NCI-H1436 (cell line): ENCODE results near the gene IQCN.

Source experiments
- DNase-seq: peaks from one replicate; lab custom pipeline; 2025; lab: John Stamatoyannopoulos, UW

Gene IQCN

DNA sequence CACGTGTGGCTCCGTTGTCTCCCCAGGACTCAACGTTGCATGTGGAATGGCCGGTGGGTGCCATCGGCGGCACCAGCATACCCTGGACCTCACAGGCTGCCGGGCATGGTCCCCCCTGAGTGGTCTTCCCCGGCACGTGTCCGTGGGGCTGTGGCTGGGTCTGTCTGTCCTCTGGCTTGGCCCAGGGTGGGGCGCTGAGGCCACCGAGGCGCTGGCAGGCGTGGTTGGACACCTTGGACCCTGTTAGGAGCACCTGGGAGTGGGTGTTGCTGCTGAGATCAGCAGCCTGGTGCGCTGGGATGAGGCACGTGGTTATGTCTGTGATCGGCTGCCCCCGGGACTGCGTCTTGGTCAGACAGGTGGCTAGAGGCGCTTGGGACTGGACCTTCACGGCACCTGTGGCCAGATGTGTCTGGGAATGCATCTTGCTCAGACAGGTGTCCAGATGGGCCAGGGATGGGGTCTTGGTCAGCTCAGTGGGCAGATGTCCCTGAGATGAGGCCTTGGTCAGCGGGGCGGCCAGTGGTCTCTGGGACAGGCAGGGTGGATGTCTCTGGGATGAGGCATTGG, 9.2 kb downstream of the IQCN start:
- no peak for DNase-seq

DNA sequence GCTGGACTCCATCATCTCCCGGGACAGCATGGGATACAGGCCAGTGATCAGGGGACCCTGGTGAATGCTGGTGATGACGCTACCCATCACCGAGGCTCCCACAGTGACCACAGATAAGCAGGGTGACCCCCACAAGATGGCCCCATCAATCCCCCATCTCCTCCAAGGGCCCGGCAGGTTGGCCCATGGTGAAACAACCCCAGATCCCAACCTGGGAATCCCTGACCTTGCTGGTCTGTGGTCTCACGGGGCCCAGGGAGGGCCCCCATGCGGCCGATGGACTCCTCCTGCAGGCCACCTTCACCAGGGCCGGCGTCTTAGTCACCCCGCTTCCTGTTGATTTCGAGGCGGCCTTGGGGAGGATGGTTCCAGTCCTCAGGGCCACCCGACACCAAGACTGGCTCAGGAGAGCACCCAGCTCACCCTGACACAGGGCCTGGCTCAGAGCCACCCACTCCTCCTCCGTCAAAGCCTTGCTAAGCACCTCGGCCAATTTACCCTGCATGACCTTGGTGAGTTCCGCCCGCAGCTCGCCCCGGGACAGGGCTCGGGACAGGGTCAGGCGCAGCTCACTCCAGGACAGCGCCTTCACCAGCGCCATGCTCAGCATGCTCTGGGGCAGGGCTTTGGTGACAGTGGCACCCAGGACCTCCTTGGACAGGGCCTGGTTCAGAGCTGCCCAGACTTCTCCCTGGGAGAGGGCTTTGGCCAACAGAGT, 10.0 kb downstream of the IQCN start:
- DNase-seq = no peak

DNA sequence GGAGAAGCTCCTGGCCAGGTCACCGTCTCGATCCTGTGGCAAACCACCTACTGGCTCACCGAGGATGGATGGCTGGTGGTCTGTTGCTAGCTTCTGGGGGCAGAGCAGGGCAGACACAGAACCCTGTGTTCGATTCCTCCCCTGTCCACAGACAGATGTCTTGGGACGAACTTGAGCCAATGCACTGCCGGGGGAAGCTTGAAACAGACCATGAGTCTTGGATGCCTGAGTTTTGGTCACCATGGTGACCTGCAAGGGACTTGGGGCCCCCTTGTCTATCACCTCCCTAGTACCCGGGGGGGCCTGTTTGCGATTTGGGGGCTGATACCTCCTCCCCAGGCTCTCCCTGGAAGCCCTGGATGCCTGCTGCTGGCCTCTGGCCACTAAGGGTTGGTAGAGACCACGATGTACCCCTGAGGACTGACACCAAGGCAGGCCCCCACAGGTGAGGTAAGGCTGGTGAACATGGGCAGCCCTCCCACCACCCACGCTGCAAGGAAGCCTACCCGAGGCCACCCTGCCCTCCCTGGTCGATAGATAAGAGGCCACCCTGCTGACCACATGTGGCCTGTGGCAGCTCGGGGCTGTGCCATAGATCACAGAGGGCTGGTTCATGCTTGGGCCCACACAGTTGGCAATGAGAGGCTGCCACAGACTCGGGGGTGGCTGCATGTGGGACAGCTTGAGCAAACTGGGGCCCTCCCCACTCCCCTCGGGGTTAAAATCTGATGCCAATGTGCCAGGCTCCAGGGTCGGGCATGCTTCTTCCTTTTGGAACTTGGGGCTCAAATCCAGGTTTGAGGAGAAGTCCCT, 10.7 kb downstream of the IQCN start:
- DNase-seq = no peak

DNA sequence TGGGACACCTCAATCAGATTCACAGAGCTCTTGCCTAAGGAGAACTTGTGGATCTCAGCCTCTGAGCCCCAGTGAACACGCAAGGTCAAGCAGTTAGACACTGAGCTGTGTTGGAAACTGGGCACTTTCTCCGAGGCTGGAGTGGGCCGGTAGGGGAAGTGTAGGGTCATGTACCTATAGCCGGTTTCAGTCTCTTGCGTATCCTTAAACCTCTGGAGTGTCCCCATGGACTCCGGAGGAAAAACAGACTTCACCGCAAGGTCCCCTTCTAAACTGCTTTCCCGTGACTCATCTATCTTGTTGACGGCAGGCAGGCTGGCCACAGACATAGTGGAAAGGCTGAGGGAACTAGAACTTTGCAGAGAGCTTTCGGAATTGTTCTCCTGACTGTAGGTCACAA, 11.3 kb downstream of the IQCN start:
- DNase-seq = no peak

DNA sequence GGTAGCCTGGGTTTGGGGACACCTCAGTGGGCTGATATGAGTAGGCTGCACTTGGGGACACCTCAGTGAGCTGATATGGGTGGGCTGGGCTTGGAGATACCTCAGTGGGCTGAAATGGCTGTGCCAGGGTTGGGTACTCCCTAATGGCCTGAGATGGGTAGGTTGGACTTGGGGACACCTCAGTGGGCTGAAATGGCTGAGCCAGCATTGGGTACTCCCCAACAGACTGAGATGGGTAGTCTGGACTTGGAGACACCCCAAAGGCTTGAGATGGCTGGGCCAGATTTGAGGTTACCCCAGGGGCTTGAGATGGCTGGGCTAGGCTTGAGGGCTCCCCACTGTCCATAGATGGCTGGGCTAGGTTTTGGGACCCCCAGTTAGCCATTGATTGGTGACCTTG, 12.1 kb downstream of the IQCN start:
- DNase-seq = no peak

DNA sequence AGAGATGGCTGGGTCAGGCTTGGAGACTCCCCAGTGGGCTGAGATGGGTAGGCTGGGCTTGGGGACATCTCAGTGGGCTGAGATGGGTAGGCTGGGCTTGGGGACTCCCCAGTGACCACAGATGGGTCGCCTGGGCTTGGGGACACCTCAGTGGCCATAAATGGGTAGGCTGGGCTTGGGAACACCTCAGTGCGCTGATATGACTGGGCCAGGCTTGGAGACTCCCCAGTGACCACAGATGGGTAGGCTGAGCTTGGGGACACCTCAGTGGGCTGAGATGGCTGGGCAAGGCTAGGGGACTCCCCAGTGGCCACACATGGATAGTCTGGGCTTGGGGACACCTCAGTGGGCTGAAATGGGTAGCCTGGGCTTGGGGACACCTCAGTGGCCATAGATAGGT, 12.8 kb downstream of the IQCN start:
- no peak for DNase-seq

DNA sequence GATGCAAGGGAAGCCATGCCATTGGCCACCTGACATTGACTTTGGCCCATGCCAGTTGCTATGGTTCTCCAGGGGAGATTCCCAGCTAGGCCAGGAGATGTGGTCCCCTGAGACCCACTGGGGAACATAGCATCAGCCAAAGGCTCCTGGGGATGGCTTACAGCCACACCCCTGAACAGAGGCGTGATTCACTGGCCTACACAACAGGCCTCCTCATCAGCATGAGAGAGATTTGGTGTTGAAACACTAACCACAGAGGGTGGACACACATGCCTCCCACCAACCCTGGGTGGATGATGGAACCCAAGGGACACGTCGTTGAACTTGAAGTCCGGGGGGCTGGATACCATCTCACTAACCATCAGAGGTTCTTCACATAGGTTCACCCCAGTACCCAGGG, 14.4 kb downstream of the IQCN start:
- no peak for DNase-seq

DNA sequence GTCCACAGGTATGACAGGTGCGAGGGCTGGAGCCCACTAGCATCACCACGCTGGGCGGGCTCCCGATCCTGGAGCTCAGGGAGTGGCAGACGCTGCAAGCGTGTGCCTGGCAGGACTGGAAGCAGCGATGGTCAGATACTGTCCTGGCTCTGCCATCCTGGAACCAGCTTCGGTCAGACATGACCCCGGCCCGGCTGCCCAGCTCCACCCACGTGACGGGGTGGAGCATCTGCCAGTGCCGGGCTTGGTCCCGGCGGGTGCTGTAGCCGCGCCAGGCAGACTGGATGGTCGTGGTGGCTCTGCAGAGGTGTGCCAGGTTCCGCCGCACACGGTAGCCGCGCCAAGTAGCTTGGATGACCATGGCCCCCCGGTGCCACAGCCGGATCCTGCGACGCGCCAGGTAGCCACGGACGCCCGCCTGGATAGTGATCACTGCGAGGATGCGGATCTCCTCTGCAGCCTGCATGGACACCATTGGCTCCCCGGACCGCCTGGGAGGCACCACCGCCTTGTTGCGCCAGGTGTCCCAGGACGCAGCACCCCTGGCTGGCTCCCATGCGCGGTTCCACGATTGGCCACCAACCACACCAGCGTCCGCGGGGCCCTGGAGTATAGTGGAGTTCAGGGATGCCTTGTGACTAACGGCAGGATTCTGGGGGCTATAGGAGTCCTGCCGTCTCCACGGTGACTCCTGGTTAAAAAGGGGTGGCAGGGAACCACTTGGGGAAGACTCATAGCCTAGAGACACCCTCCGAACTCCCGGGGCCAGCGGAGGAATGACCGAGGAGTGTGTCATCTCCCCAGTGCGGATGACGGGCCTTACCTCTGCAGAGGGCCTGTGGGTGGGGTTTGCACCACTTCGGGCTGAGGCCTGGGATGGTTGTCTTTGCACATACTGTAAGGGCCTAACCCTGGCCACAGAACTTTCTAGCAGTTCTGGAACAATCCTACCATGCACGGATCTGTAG, 16.5 kb downstream of the IQCN start:
- DNase-seq = no peak

DNA sequence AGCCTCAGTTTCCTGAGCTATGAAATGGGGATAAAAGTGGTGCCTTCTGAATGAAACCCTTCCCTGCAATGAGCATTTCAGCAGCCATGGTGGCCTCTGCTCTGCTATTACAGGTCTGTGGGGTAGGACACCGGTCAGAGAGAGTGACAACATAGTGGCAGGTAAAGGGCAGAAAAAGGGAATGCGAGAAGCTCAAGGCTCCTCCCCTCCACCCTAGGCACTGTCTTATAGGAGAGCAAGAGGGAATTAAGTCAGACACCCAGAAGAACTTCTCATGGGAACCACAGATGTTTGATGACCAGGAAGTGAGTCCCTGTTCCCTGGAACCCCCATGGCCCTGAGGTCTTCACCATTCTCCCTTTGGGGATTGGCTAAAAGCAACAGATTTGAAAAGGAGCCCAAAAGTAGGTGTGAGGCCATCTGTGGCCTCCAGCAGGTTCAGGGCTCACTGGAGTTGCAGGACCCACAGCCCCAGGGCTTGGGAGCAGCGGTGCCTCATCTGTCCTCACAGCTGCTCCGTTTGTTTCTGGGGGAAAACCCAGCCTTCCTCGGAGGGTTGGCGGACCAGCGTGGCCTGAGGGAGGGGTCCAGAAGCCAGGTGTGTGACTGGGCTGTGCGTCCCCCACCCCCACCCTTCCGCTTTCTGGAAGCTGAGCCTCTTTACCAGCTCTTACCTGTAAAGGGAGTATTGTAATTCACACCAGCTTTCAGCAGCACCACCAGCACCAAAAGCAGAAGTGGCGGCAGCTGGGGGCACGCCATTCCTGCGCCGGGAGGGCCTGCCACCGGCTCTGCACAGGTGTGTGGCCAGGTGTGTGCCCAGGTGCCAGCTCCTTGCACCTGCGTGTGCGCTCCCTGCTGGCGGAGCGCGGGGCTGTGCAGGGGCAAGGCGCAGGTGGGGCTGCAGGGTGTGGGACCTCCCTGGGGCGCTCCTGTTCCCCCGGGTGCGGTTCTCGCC, 19.4 kb downstream of the IQCN start:
- peak; percentile 47 for DNase-seq

DNA sequence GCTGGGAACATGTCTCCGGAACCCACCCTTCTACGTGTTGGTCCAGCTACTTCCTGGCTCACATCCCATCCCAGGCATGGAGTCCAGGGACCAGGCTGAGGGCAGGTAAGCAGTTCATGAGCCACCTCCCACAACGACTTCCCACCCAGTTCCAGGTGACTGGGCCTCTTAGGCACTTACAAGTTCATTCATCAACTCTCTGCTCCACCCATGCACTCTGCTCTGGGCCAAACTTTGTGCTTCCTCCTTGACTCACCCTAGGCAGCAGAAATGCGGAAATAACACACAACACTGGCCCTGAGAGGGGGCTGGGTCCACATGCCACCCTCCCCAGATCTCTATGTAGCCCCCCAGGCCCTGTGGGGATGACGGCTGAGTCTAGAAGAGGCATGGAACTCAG, 20.5 kb downstream of the IQCN start:
- DNase-seq = no peak

DNA sequence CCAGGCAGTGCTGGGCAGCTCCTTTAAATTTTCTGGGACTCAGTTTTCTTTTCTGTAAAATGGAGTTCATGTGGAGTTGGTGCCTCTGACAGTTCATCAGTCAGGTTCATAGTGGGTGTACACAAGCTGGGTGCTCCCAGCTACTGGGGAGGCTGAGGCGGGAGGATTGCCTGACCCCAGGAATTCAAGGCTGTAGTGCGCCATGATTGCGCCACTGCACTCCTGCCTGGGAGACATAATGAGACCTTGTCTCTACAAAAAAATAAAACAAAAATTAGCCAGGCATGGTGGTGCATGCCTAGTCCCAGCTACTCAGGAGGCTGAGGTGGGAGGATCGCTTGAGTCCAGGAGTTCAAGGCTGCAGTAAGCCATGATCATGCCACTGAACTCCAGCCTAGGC, 21.1 kb downstream of the IQCN start:
- DNase-seq = no peak

DNA sequence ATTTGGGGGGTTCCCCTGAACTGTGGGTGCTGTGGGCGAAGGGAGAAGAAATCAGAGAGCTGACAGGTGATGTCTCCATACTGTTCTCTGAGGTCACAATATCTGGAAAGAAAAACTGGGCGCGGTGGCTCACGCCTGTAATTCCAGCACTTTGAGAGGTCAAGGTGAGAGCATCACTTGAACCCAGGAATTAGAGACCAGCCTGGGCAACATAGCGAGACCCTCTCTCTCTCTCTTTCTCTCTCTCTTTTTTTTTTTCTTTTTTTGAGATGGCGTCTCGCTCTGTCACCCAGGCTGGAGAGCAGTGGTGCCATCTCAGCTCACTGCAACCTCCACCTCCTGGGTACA, 21.9 kb downstream of the IQCN start:
- no peak for DNase-seq

DNA sequence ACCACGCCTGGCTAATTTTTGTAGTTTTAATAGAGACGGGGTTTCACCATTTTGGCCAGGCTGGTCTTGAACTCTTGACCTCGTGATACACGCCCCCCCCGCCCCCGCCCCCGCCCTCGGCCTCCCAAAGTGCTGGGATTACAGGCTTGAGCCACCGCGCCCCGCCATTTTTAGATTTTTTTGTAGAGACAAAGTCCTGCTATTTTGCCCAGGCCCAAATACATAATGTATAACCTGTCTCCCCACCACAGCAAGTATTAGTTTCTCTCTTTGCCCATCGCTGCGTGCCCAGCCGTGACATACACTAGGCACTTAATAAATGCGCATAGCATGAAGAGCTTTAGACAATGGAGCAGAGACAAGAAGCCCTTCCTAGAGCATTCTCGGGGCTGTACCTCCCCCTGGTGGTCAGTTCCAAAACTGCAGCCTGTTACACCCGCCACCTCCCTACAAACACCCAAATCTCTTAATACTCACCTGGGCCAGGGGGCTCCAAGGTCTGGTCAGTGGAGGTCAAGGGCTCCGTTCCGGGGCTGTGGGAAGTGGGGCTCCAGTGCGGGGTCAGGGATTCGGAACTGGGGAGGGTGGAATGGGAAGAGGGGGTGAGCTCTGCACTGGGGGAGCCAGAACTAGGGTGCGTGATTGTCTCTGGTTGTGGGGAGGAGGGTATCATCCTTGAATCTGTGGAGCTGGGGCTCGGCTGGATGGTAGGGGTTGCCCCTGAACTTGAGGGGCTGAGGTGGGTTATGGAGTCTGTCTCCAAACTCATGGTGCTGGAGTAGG, 22.5 kb downstream of the IQCN start:
- DNase-seq = peak; percentile 54

DNA sequence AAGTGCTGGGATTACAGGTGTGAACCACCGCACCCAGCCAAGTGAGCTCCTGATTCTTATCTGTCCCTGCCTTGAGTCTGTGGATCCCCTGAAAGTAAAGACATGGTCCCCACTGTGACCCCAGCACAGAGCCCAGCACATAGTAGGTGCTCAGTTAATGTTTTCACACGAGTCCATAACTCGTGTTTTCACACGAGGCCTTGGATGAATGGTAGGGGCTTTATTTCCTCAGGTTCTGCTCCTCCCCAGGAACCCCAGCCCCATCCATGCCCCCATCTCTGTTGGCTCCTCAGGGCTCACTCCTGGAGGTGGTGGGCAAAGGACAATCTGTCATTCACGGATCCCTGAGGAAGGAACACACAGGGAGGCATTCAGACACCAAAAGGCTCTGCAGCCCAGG, 24.4 kb downstream of the IQCN start:
- DNase-seq = no peak

DNA sequence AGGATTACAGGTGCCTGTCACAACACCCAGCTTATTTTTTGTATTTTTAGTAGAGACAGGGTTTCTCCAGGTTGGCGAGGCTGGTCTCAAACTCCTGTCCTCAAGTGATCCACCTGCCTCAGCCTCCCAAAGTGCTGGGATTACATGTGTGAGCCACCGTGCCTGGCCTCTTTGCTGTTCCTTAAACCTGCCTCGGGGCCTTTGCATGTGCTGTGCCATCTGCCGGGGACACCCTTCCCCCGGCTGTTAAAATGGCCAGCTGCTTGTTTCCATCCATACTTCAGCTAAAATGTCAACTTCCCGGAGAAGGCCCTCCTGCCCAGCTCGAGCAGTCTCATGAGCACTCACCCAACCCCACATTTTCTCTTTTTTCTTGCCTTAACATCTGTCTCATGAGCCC, 29.0 kb downstream of the IQCN start:
- DNase-seq = no peak

DNA sequence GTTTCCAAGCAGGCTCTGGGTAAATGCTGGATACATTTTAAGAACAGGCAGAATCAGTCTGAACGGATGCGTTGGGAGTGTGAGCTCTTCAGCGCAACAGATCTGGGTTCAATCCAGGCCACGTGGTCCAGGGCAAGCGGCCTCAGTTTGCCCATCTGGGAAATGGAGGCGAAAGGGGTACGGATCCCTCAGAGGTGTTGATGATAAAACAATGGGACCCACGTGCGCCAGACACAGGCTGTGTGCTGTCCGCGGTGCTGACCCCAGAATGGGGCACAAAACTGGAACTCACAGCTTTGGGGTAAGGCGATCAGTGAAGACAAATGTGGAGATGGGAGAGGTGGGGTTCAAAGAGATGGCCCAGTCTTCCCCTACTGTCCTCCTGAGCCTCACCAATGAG, 34.9 kb downstream of the IQCN start:
- no peak for DNase-seq

DNA sequence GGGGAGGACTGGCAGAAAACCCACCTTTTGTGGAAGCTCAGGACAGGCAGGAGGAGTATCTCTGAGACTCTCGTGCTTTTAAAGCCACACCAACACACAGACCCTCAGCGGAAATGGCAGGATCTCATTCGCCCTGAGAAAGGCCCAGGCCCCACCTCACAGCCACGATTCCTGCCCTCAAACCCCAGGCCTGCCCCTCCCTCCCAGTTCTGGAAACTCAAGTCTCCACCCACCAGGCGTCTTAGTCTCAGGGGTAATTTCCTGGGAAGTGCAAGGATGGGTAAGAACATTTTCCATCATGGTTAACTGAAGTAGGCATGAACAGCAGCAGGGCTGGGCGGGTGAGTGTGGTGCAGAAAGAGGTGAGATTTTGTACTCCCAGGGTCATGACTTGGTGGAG, 40.1 kb downstream of the IQCN start:
- DNase-seq = no peak

DNA sequence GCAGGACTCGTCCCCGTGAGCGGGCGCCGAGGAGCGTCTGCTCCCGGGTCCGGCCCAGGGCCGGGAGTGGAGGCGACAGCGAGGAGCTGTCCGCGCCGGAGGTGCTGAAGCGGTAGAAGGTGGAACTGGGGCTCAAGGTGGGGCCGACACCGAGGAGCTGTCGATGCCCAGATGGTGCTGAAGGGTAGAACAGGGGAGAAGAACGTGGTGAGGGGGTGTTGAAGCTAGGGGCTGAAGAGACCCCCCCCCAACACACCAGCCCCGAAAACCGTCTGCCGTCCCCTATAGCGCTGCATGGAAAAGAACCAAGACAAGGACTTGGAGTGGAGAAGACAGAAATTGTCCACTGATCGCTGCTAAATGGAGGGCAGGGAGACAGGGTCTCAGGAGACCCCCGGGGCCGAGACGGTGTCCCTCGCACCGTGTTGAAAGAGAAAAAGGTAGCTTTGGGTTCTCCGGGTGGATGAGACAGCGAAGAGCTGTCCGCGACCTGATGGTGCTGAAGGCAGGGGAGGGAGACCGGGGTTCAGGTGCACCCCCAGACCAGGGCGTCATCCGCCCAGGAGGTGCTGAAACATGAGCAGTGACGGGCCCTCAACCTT, 40.9 kb downstream of the IQCN start:
- no peak for DNase-seq

DNA sequence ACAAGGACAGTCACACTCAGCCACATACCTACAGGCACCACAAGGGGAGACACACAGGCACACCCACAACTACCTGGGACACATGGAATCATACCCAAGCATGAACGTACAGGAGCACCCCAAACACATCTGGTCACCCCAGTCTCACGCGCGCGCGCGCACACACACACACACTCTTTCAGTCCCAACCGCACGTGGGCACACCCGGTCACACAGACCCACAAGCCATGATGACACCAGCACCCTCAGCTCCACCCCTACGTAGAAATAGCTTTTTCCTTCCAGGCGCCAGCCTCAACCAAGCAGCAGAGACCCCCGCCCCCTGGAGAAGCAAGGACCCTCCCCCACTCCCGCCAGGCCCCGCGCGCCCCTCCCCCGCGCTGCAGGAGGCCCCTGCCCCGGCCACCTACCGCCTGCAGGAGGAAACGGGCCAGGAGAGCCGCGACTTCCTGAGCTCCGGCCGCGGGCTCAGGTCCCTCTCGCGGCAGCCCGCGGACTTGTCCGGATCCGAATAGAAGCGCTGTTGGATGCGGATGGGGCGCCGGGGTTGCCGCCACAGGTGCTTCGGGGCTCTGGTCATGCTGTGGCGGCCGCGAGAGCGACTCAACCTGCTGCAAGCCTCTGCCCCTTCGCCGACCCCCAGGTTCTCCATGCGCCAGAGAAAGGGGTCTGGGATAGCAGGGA, 41.6 kb downstream of the IQCN start:
- peak; percentile 28 for DNase-seq
